Trophoblast cell (in vitro differentiated cells and primary cell): Measurements from ENCODE around the gene MARS1.

Experiments
- DNase-seq, 2 donors: peaks; one replicate each; pipeline ENCODE4 v3.0.0-alpha.2; 2016
- H2AFZ ChIP-seq: 2 replicates; pipeline ENCODE4 v1.6.1; 2013; ENCODE audit warnings: low read length, moderate library complexity, mild to moderate bottlenecking; ENCODE audit not compliant: insufficient read depth, poor library complexity
- H2AK5ac ChIP-seq: 2 replicates; pipeline ENCODE4 v1.6.1; 2013; ENCODE audit warnings: mild to moderate bottlenecking, low read length
- H2BK120ac ChIP-seq: 2 replicates; pipeline ENCODE4 v1.6.1; 2013; ENCODE audit warnings: low read length, mild to moderate bottlenecking, moderate library complexity; ENCODE audit not compliant: insufficient read depth, poor library complexity
- H2BK12ac ChIP-seq: 2 replicates; pipeline ENCODE4 v1.6.1; 2013; ENCODE audit warnings: mild to moderate bottlenecking, low read length, moderate library complexity
- H2BK5ac ChIP-seq: 2 replicates; pipeline ENCODE4 v1.6.1; 2013; ENCODE audit warnings: low read length, low read depth, moderate library complexity, mild to moderate bottlenecking; ENCODE audit not compliant: poor library complexity
- H3K14ac ChIP-seq: 2 replicates; pipeline ENCODE4 v1.6.1; 2013; ENCODE audit warnings: mild to moderate bottlenecking, low read length
- H3K18ac ChIP-seq: 2 replicates; pipeline ENCODE4 v1.6.1; 2013; ENCODE audit warnings: mild to moderate bottlenecking, low read length
- H3K23ac ChIP-seq: 2 replicates; pipeline ENCODE4 v1.6.1; 2013; ENCODE audit warnings: low read length
- H3K27ac ChIP-seq: 2 replicates; pipeline ENCODE4 v1.5.1; 2013; ENCODE audit warnings: low read depth, mild to moderate bottlenecking, inconsistent platforms, low read length, moderate library complexity
- H3K27me3 ChIP-seq: 2 replicates; pipeline ENCODE4 v1.6.1; 2013; ENCODE audit warnings: inconsistent platforms, mild to moderate bottlenecking, low read length, moderate library complexity; ENCODE audit not compliant: insufficient read depth
- H3K36me3 ChIP-seq, 2 experiments: 1 replicate in 1 of 2; 2 replicates in 1 of 2; pipeline ENCODE4 v1.6.1; 2013; ENCODE audit warnings: low read length in 2 of 2, mild to moderate bottlenecking in 2 of 2, moderate library complexity in 1 of 2; ENCODE audit not compliant: insufficient read depth in 2 of 2, control insufficient read depth in 1 of 2
- H3K4ac ChIP-seq: 2 replicates; pipeline ENCODE4 v1.6.1; 2013; ENCODE audit warnings: low read depth, mild to moderate bottlenecking, low read length, moderate library complexity
- H3K4me1 ChIP-seq, 2 experiments: 1 replicate in 1 of 2; 2 replicates in 1 of 2; pipeline ENCODE4 v1.6.1; 2013; ENCODE audit warnings: low read length in 2 of 2, mild to moderate bottlenecking in 2 of 2, moderate library complexity in 1 of 2; ENCODE audit not compliant: insufficient read depth in 2 of 2, control insufficient read depth in 1 of 2
- H3K4me2 ChIP-seq: 2 replicates; pipeline ENCODE4 v1.6.1; 2013; ENCODE audit warnings: inconsistent platforms, mild to moderate bottlenecking, low read length, moderate library complexity
- H3K4me3 ChIP-seq: 2 replicates; pipeline ENCODE4 v1.5.1; 2013; ENCODE audit warnings: mild to moderate bottlenecking, low read depth, low read length, inconsistent platforms
- H3K79me1 ChIP-seq: one replicate; pipeline ENCODE4 v1.6.1; 2013; ENCODE audit warnings: low read length
- H3K79me2 ChIP-seq: 2 replicates; pipeline ENCODE4 v1.6.1; 2013; ENCODE audit warnings: low read length, mild to moderate bottlenecking; ENCODE audit not compliant: control insufficient read depth, insufficient read depth, poor library complexity
- H3K9ac ChIP-seq: 2 replicates; pipeline ENCODE4 v1.6.1; 2013; ENCODE audit warnings: mild to moderate bottlenecking, low read length
- H3K9me3 ChIP-seq: 2 replicates; pipeline ENCODE4 v1.6.1; 2013; ENCODE audit warnings: low read depth, mild to moderate bottlenecking, control low read depth, inconsistent platforms, low read length; ENCODE audit not compliant: insufficient read depth
- H4K12ac ChIP-seq: 2 replicates; pipeline ENCODE4 v1.6.1; 2013; ENCODE audit warnings: low read depth, mild to moderate bottlenecking, low read length, moderate library complexity
- H4K8ac ChIP-seq: 2 replicates; pipeline ENCODE4 v1.6.1; 2013; ENCODE audit warnings: low read depth, mild to moderate bottlenecking, low read length, moderate library complexity
- H4K91ac ChIP-seq: one replicate; pipeline ENCODE4 v1.6.1; 2013; ENCODE audit warnings: low read depth, mild to moderate bottlenecking, low read length, moderate library complexity
- WGBS: extraction: QIAGEN DNeasy Blood & Tissue Kit; methylation state at CpG from one replicate; pipeline ENCODE4 v1.1.7; 2013; ENCODE audit warnings: missing lambda C conversion rate; ENCODE audit not compliant: insufficient read length, insufficient coverage; ENCODE audit errors: extremely low coverage; 5-methylcytosine and 5-hydroxymethylcytosine counted together

The MARS1 gene

GRCh38 chr12:57467915-57468314, 20.0 kb upstream of the MARS1 start:
- no peak overlapping the region for H2AFZ ChIP-seq
- no peak overlapping the region for H3K23ac ChIP-seq
- no peak overlapping the region for H3K9ac ChIP-seq
- H3K79me2 ChIP-seq = no peaks in the 10 kb centered on the region
- no peak overlapping the region for H4K8ac ChIP-seq
- H2AK5ac ChIP-seq = no peak overlapping the region
- H3K27ac ChIP-seq = no peak overlapping the region
- no peak overlapping the region for H3K18ac ChIP-seq
- no peak for DNase-seq
- no peaks in the 10 kb centered on the region for H3K27me3 ChIP-seq
- no peak overlapping the region for H3K14ac ChIP-seq
- H3K4me3 ChIP-seq = no peak overlapping the region
- WGBS = no CpG with 5 or more reads among the region's 11 CpGs
- H3K4ac ChIP-seq = no peak overlapping the region
- H3K79me1 ChIP-seq = no peaks in the 10 kb centered on the region
- no peak overlapping the region for H2BK12ac ChIP-seq
- H4K91ac ChIP-seq = no peak overlapping the region
- no peak overlapping the region for H3K4me2 ChIP-seq
- no peak overlapping the region for H2BK120ac ChIP-seq
- no peaks in the 10 kb centered on the region for H3K9me3 ChIP-seq
- H4K12ac ChIP-seq = no peak overlapping the region
- no peaks in the 10 kb centered on the region for H3K4me1 ChIP-seq
- no peaks in the 10 kb centered on the region for H3K36me3 ChIP-seq
- H2BK5ac ChIP-seq = no peak overlapping the region

GRCh38 chr12:57469296-57470164, 18.3 kb upstream of the MARS1 start:
- no peak overlapping the region for H2BK12ac ChIP-seq
- no peak overlapping the region for H4K91ac ChIP-seq
- no peak overlapping the region for H2BK120ac ChIP-seq
- H3K79me1 ChIP-seq = no peaks in the 10 kb centered on the region
- no peak overlapping the region for H3K4me2 ChIP-seq
- no peak overlapping the region for H3K4me3 ChIP-seq
- no CpG with 5 or more reads among the region's 10 CpGs for WGBS
- H3K4me1 ChIP-seq = no peaks in the 10 kb centered on the region
- DNase-seq = no peak
- H4K8ac ChIP-seq = no peak overlapping the region
- H2AFZ ChIP-seq = no peak overlapping the region
- no peak overlapping the region for H3K23ac ChIP-seq
- no peak overlapping the region for H3K18ac ChIP-seq
- no peaks in the 10 kb centered on the region for H3K9me3 ChIP-seq
- H3K36me3 ChIP-seq = no peaks in the 10 kb centered on the region
- H3K27ac ChIP-seq = no peak overlapping the region
- no peaks in the 10 kb centered on the region for H3K79me2 ChIP-seq
- H2AK5ac ChIP-seq = no peak overlapping the region
- peaks cover 12% of the 10 kb centered on the region for H3K27me3 ChIP-seq
- H4K12ac ChIP-seq = no peak overlapping the region
- H2BK5ac ChIP-seq = no peak overlapping the region
- no peak overlapping the region for H3K9ac ChIP-seq
- no peak overlapping the region for H3K4ac ChIP-seq
- no peak overlapping the region for H3K14ac ChIP-seq

GRCh38 chr12:57470286-57470969, 17.4 kb upstream of the MARS1 start:
- WGBS = no CpG with 5 or more reads among the region's 14 CpGs
- Histone ChIP-seq H3K4me1 (peaks cover 0 to under 1% of the 10 kb centered on the region in 2 experiments), H3K14ac (no peak overlapping the region), H2AFZ (no peak overlapping the region), H4K12ac (no peak overlapping the region), H3K18ac (no peak overlapping the region), H4K8ac (no peak overlapping the region), H2BK12ac (no peak overlapping the region), H2AK5ac (no peak overlapping the region), H3K36me3 (no peaks in the 10 kb centered on the region), H3K4ac (no peak overlapping the region), H3K4me3 (no peak overlapping the region), H3K27me3 (peaks cover 21% of the 10 kb centered on the region), H2BK120ac (no peak overlapping the region), H3K27ac (no peak overlapping the region), H2BK5ac (no peak overlapping the region), H4K91ac (no peak overlapping the region), H3K9ac (no peak overlapping the region), H3K79me1 (no peaks in the 10 kb centered on the region), H3K23ac (no peak overlapping the region), H3K9me3 (no peaks in the 10 kb centered on the region), H3K79me2 (no peaks in the 10 kb centered on the region), H3K4me2 (no peak overlapping the region)
- no peak for DNase-seq

GRCh38 chr12:57470970-57471656, 16.8 kb upstream of the MARS1 start:
- Histone ChIP-seq H4K12ac (no peak overlapping the region), H3K9ac (no peak overlapping the region), H4K91ac (no peak overlapping the region), H3K36me3 (no peaks in the 10 kb centered on the region), H3K4me1 (peaks cover 6 to 8% of the 10 kb centered on the region in 2 experiments), H2BK5ac (no peak overlapping the region), H3K14ac (no peak overlapping the region), H2AK5ac (no peak overlapping the region), H2AFZ (no peak overlapping the region), H3K4ac (no peak overlapping the region), H3K79me2 (no peaks in the 10 kb centered on the region), H3K79me1 (no peaks in the 10 kb centered on the region), H3K27me3 (peaks cover 28% of the 10 kb centered on the region), H3K9me3 (no peaks in the 10 kb centered on the region), H3K4me3 (no peak overlapping the region), H2BK12ac (no peak overlapping the region), H3K4me2 (no peak overlapping the region), H4K8ac (no peak overlapping the region), H2BK120ac (no peak overlapping the region), H3K23ac (no peak overlapping the region), H3K18ac (no peak overlapping the region), H3K27ac (no peak overlapping the region)
- DNase-seq = no peak
- no CpG with 5 or more reads among the region's 4 CpGs for WGBS
